Heart left ventricle (tissue), 13 donors: ENCODE results near the gene RAVER2.

Source experiments
- POLR2A ChIP-seq, 2 donors: fragments of 450-650 bp; IDR thresholded peaks; one replicate each; pipeline ENCODE4 v1.6.1; 2017; ENCODE audit warnings: antibody characterized with exemption in 2 of 2, mild to moderate bottlenecking in 2 of 2, moderate library complexity in 2 of 2
- TF ChIP-seq, protein P1 (sequence below), 12 donors: fragments of 200-600 bp; sonication (generic) in 4 of 12; IDR thresholded peaks; one replicate each; pipeline versions ENCODE4 v1.5.0 to v1.8.0; 2018 to 2022; ENCODE audit warnings: antibody characterized with exemption in 12 of 12, mild to moderate bottlenecking in 5 of 12
- donor health status: ischemic (EF 13 %, LVEDD 7.1; RV severe dilation, severe dysfunction).
- donor health status: DM: no; HTN: yes; CAD: no.
- donor health status: DM: no; HTN: no; CAD: no.
- donor health status: ischemic (EF 25% LVEDD 6.9; RV normal size, moderate dysfunction).
- donor health status: ischemic (EF 25% LVEDD 5.7; RV mildly dilated, moderate dysfunction).
- donor health status: ischemic (EF 35%, LVEDD 5.7; RV mildly dilated, moderate dysfunction).
- donor health status: nonischemic (EF 11% LVEDD 7.7; RV severe dilation, severe dysfunction).
- donor health status: DM: yes; HTN: yes; CAD: no.
- donor health status: PGD.
- donor health status: ischemic (EF 29% LVEDD 5.4; RV normal size, mild dysfunction).
- donor health status: nonischemic (EF 23%, LVEDD 6.1; RV moderate dilation, normal function).

- TF ChIP-seq, protein P1, sequence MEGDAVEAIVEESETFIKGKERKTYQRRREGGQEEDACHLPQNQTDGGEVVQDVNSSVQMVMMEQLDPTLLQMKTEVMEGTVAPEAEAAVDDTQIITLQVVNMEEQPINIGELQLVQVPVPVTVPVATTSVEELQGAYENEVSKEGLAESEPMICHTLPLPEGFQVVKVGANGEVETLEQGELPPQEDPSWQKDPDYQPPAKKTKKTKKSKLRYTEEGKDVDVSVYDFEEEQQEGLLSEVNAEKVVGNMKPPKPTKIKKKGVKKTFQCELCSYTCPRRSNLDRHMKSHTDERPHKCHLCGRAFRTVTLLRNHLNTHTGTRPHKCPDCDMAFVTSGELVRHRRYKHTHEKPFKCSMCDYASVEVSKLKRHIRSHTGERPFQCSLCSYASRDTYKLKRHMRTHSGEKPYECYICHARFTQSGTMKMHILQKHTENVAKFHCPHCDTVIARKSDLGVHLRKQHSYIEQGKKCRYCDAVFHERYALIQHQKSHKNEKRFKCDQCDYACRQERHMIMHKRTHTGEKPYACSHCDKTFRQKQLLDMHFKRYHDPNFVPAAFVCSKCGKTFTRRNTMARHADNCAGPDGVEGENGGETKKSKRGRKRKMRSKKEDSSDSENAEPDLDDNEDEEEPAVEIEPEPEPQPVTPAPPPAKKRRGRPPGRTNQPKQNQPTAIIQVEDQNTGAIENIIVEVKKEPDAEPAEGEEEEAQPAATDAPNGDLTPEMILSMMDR (IDR thresholded peaks at IDR 0.05) = no peak
- no peak for TF ChIP-seq POLR2A (IDR thresholded peaks at IDR 0.05)
Measured at GRCh38 chr1:64848803-64849202, 103.9 kb downstream of the RAVER2 start.
